GM19023 (cell line): Measurements from ENCODE around the gene RNU1-3.
"Not testable (repeated sequence)": the region's sequence is repeated elsewhere in the genome, so short reads cannot be mapped to it uniquely, and the experiment has no call there.

ENCODE experiments used
- ATAC-seq: cut with Tn5 transposase; IDR thresholded peaks from one replicate; pipeline ENCODE4 v1.9.1; 2021; ENCODE audit warnings: mild to moderate bottlenecking, moderate library complexity; ENCODE audit not compliant: unreplicated experiment

RNU1-3 gene

DNA sequence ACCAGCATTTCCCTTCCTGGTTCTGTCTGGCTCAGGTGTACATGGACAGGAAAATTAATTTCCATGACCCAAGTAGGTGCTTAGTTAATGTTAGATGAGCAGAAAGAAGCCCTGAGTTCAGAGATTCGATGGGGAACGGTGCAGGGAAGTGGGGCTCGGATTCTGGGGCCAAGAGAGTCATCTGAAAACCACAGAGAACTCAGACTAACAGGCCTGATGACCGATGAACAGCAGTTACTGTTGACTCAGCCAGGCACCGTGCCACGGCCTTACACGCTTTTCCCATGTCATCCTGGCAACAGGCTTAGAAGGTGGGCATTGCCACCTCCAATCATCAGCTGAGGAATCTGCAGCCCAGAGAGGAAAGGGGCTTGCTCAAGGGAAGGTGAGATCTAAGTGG lies 43.4 kb downstream of the RNU1-3 start:
- not testable (repeated sequence) for ATAC-seq

DNA sequence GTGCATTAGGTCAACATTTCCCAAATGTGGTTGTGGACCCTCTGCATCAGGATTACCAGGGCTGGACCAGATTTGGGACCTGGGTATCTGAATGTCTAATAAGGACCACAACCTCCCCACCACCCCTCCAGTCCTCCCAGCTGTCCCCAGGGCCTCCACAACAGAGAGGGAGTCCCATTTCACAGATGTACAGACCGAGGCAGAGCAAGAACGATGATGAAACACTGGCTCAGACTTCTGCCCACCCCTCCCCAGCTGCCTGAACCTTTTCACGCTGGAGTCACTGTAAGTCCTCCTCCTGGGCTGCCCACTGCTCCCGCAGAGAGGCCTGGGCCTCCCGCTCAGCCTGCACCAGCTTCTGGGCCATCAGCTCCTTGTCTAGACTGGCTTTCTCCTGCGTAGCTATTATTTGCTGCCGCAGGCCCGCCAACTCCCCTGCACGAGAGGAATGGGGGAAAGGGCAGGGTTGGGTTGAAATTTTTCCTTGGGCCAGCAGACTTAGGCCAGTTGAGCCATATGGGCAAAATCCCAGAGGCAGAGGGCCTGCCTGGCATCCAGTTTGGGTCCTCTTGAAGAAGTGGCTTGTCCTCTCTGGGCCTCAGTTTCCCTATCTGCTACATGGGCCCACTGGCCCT lies 45.0 kb downstream of the RNU1-3 start:
- not testable (repeated sequence) for ATAC-seq

- ATAC-seq: no peak
Observed at GRCh38 chr1:16621300-16621658, 45.5 kb downstream of the RNU1-3 start.

- ATAC-seq: not testable (repeated sequence)
Observed at GRCh38 chr1:16619803-16620501, 46.8 kb downstream of the RNU1-3 start.

DNA sequence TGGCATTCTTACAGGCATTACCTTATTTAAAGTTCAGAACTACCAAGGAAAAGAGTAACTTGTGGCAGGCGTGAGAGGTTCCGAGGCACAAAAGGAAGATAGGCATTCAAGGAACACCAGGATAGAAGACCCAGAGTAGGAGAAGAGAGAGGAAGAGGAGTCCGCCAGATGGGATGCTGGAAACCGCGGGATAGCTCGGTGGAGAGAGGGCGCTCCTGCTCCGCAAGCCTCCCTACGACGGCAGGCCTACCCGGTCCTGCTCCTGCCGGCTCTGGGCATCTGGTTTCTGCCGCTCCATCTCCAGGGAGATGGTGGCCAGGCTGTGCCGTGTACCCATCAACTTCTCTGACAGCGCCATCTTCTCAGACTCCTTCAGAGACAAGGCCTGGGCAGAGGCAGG lies 48.0 kb downstream of the RNU1-3 start:
- no peak for ATAC-seq

DNA sequence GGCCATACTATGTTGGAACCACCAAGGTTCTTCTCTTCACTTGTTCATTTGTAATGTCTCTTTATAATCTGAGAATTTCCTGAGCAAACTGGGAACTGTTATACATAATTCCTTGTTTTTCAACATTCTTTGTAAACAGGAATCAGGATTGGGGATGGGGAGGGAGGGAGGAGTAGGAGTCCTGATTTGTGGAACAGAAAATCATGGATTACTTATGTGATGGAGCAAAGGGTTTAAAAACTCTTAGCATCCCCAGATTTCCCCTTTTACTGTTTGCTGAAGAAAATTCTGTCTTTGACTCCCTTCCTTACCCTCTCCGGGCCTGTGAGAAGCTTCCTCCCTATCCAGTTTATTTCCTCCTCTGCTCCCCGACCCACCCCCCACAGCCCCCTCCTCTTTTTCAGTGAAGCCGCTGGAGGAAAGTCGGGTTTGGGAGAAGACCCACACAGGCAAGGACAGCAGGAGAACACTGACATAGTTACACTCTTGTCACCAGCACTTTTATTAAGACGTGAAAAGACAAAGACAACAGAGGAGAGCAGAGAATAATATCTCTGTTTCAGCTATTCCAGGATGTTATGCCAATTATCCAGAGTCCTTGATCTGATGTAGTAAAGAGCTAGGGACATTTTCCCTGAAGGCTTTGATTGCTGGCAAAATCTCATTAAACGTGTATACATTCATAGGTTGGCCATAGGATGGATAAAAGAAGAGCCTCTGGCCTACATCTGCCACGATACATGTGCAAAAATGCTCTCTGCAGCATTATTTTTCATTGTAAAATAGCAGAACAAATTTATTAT lies 48.8 kb downstream of the RNU1-3 start:
- no peak for ATAC-seq

DNA sequence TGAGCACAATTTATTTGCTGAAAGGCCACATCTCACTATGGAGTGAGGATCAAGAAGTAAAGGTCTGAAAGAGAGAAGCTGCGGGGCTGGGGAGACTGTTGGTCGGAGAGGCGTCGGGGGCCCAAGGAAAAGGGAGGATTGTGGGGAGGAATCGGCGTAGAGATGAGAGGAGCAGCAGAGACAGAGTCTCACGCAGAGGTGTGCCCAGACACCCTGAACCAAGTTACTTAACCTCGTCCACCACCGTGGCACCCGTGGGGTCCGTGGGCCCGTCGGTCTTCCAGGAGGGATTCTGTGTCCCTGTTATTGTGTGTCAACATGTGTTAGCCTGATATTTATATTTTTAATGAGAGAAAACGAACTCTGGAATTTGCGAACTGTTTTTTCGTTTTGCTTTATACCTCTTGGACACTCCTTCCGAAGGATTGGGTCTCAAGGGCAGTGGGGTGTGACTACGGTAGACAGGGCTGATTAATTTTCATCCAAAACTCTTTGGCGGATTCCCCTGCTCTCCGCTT lies 49.6 kb downstream of the RNU1-3 start:
- ATAC-seq: no peak
